Hepatocyte (in vitro differentiated cells): ENCODE results near the gene ATAD3C. TPM values are rescaled to one million over a fixed set of nuclear protein-coding genes. Genes with fewer than 3 reads are reported as not detected.
"Not testable (repeated sequence)": the region's sequence is repeated elsewhere in the genome, so short reads cannot be mapped to it uniquely, and the experiment has no call there.

Source experiments
- DNase-seq: peaks from one replicate; pipeline ENCODE4 v3.0.0-alpha.2; 2016; ENCODE audit warnings: low spot score
- H2AFZ ChIP-seq: fragments of 200-600 bp; sonication (generic); 2 replicates; pipeline ENCODE4 v1.6.0; 2016; ENCODE audit warnings: antibody characterized with exemption, mild to moderate bottlenecking
- H3K27ac ChIP-seq: fragments of 200-600 bp; sonication (generic); 2 replicates; pipeline ENCODE4 v1.5.1; 2016; ENCODE audit warnings: mild to moderate bottlenecking
- H3K27me3 ChIP-seq: fragments of 200-600 bp; sonication (generic); 2 replicates; pipeline ENCODE4 v1.6.1; 2016
- H3K36me3 ChIP-seq: fragments of 200-600 bp; sonication (generic); replicated peaks from 2 replicates; pipeline ENCODE4 v1.5.1; 2016; ENCODE audit warnings: low read depth; ENCODE audit not compliant: insufficient read depth
- H3K4me1 ChIP-seq: fragments of 200-600 bp; sonication (generic); 2 replicates; pipeline ENCODE4 v1.5.1; 2016; ENCODE audit warnings: mild to moderate bottlenecking, moderate library complexity; ENCODE audit not compliant: insufficient read depth
- H3K4me2 ChIP-seq: fragments of 200-600 bp; sonication (generic); 2 replicates; pipeline ENCODE4 v1.6.0; 2016
- H3K4me3 ChIP-seq: fragments of 200-600 bp; sonication (generic); 2 replicates; pipeline ENCODE4 v1.5.1; 2016; ENCODE audit warnings: mild to moderate bottlenecking
- H3K79me2 ChIP-seq: fragments of 200-600 bp; sonication (generic); 2 replicates; pipeline ENCODE4 v1.6.0; 2017; ENCODE audit warnings: mild to moderate bottlenecking
- H3K9me2 ChIP-seq: fragments of 200-600 bp; sonication (generic); replicated peaks from 2 replicates; pipeline ENCODE4 v1.6.0; 2017; ENCODE audit warnings: mild to moderate bottlenecking; ENCODE audit not compliant: insufficient read depth
- H3K9me3 ChIP-seq: fragments of 200-600 bp; sonication (generic); 2 replicates; pipeline ENCODE4 v1.5.1; 2016; ENCODE audit warnings: low read depth, mild to moderate bottlenecking
- H4K20me1 ChIP-seq: fragments of 200-600 bp; sonication (generic); 2 replicates; pipeline ENCODE4 v1.6.0; 2016; ENCODE audit warnings: mild to moderate bottlenecking; ENCODE audit not compliant: insufficient read depth, poor library complexity, severe bottlenecking
- CTCF ChIP-seq: fragments of 200-600 bp; sonication (generic); IDR thresholded peaks from 2 replicates; pipeline ENCODE4 v1.5.1; 2016; ENCODE audit warnings: antibody characterized with exemption, mild to moderate bottlenecking; ENCODE audit not compliant: poor library complexity
- EZH2 ChIP-seq: fragments of 200-600 bp; sonication (generic); IDR thresholded peaks from 2 replicates; pipeline ENCODE4 v1.6.1; 2016; ENCODE audit warnings: antibody characterized with exemption, mild to moderate bottlenecking, borderline replicate concordance
- EZH2phosphoT487 ChIP-seq: fragments of 200-600 bp; sonication (generic); IDR thresholded peaks from one replicate; pipeline ENCODE4 v1.6.1; 2018; ENCODE audit warnings: antibody characterized with exemption, mild to moderate bottlenecking, low read depth, moderate library complexity; ENCODE audit not compliant: unreplicated experiment, severe bottlenecking
- WGBS: methylation state at CpG from one replicate; pipeline ENCODE4 v1.1.6; 2016; ENCODE audit warnings: low lambda C conversion rate; ENCODE audit errors: missing lambda C conversion rate; 5-methylcytosine and 5-hydroxymethylcytosine counted together
- polyA plus RNA-seq: library from polyadenylated mRNA; unstranded; fragments of >200 nt; fragmentation: Nextera tagmentation; extraction: Ambion mirVana; gene quantifications from 2 replicates; pipeline ENCODE4 v1.2.1, GENCODE V29; 2016
- total RNA-seq: library from RNA; depleted of rRNA; stranded (reverse); fragments of >200 nt; gene quantifications from 2 replicates; pipeline ENCODE4 v1.2.3, GENCODE V29; 2014

The ATAD3C gene
- total and polyA plus RNA-seq, 2 experiments from 2014 or later, result 0.10 to 1.2 TPM

- 96% methylated on average over 5 of the region's 42 CpGs for WGBS
These were observed 30.3 kb downstream of the ATAD3C start for GRCh38 chr1:1479547-1480487.

GRCh38 chr1:1480488-1480867 lies 31.0 kb downstream of the ATAD3C start:
- H3K79me2 ChIP-seq, result peaks cover 17% of the 10 kb centered on the region
- not testable (repeated sequence) for H3K36me3 ChIP-seq, H3K4me3 ChIP-seq, H2AFZ ChIP-seq, DNase-seq, H3K9me2 ChIP-seq, H3K27me3 ChIP-seq, H3K4me1 ChIP-seq, H3K9me3 ChIP-seq, H3K27ac ChIP-seq, H3K4me2 ChIP-seq, H4K20me1 ChIP-seq
- WGBS, result 97% methylated on average over 12 of the region's 16 CpGs

More at GRCh38 chr1:1479547-1480487, 30.3 kb downstream of the ATAD3C start:
- Histone ChIP-seq H2AFZ (no peak overlapping the region), H3K4me3 (no peak overlapping the region), H3K36me3 (no peaks in the 10 kb centered on the region), H3K4me1 (no peaks in the 10 kb centered on the region), H3K4me2 (no peak overlapping the region), H3K27ac (no peak overlapping the region), H3K9me3 (no peaks in the 10 kb centered on the region), H3K9me2 (no peaks in the 10 kb centered on the region), H4K20me1 (no peaks in the 10 kb centered on the region), H3K79me2 (peaks cover 19% of the 10 kb centered on the region), H3K27me3 (no peaks in the 10 kb centered on the region)
- no peak for DNase-seq
- no peak for TF ChIP-seq CTCF
- TF ChIP-seq EZH2phosphoT487, result no peak
- TF ChIP-seq EZH2, result no peak

GRCh38 chr1:1481811-1482210 lies 32.3 kb downstream of the ATAD3C start:
- WGBS, result 98% methylated on average over 14 of the region's 30 CpGs
- not testable (repeated sequence) for H3K4me3 ChIP-seq, H2AFZ ChIP-seq, H4K20me1 ChIP-seq, H3K27ac ChIP-seq, H3K4me2 ChIP-seq, H3K4me1 ChIP-seq, H3K27me3 ChIP-seq, H3K36me3 ChIP-seq, DNase-seq, H3K9me2 ChIP-seq, H3K9me3 ChIP-seq
- peaks cover 12% of the 10 kb centered on the region for H3K79me2 ChIP-seq

GRCh38 chr1:1482856-1483255 lies 33.4 kb downstream of the ATAD3C start:
- WGBS, result 98% methylated on average over 14 of the region's 14 CpGs
- no peaks in the 10 kb centered on the region for H3K36me3 ChIP-seq

More at GRCh38 chr1:1482856-1483255, 33.4 kb downstream of the ATAD3C start:
- no peak overlapping the region for H2AFZ ChIP-seq
- H3K9me3 ChIP-seq, result no peaks in the 10 kb centered on the region
- H3K4me2 ChIP-seq, result no peak overlapping the region
- H3K9me2 ChIP-seq, result no peaks in the 10 kb centered on the region
- no peaks in the 10 kb centered on the region for H4K20me1 ChIP-seq
- H3K27ac ChIP-seq, result no peak overlapping the region
- no peak for DNase-seq
- no peak overlapping the region for H3K4me3 ChIP-seq
- H3K27me3 ChIP-seq, result no peaks in the 10 kb centered on the region
- peaks cover 1% of the 10 kb centered on the region for H3K79me2 ChIP-seq
- TF ChIP-seq EZH2, result no peak
- no peak for TF ChIP-seq EZH2phosphoT487
- TF ChIP-seq CTCF, result no peak
- no peaks in the 10 kb centered on the region for H3K4me1 ChIP-seq
